Endothelial cell of umbilical vein (primary cell): ENCODE results near the gene USP36. TPM values are rescaled to one million over a fixed set of nuclear protein-coding genes. Genes with fewer than 3 reads are reported as not detected.

Experiments used
- BruUV-seq: library from RNA; stranded (reverse); fragments of 400-500 nt; replicated peaks from 2 replicates; lab custom pipeline; 2021; lab: Mats Ljungman, UMichigan
- CTCF ChIA-PET: fragments of 300-600, 350-600 bp; sonication (Branson Sonifier 250); formaldehyde crosslinking; loops from one replicate; lab custom pipeline; 2021; ENCODE audit warnings: antibody characterized with exemption, inconsistent platforms; lab: Charles Lee
- POLR2A ChIA-PET: fragments of 300-600, 350-600 bp; sonication (Branson Sonifier 250); formaldehyde crosslinking; loops from one replicate; lab custom pipeline; 2021; ENCODE audit warnings: antibody characterized with exemption, inconsistent platforms; lab: Charles Lee
- DNase-seq: peaks from one replicate; pipeline ENCODE4 v3.0.0-alpha.2; 2011; ENCODE audit warnings: low read depth, low spot score
- FAIRE-seq: peaks from 2 replicates; lab custom pipeline; 2011; peaks lifted over from hg19 to GRCh38; lab: Jason Lieb, UNC
- H2AFZ ChIP-seq: 2 replicates; pipeline ENCODE4 v1.6.0; 2012; ENCODE audit warnings: low read depth, low read length, control low read depth, inconsistent platforms
- H3K27ac ChIP-seq: 2 replicates; pipeline ENCODE4 v1.5.1; 2011; ENCODE audit warnings: low read depth, mild to moderate bottlenecking, control low read depth, low read length, moderate library complexity; ENCODE audit not compliant: insufficient read depth
- H3K27me3 ChIP-seq, 2 experiments: 2 replicates each; pipeline versions ENCODE4 v1.6.0 to v1.6.1; 2011; ENCODE audit warnings: low read length in 2 of 2, mixed read lengths in 1 of 2; ENCODE audit not compliant: control insufficient read depth in 2 of 2, insufficient read depth in 2 of 2
- H3K36me3 ChIP-seq, 2 experiments: 2 replicates in 1 of 2; 3 replicates in 1 of 2; pipeline ENCODE4 v1.5.1; 2011; ENCODE audit warnings: low read length in 2 of 2, mild to moderate bottlenecking in 1 of 2, moderate library complexity in 1 of 2; ENCODE audit not compliant: control insufficient read depth in 2 of 2, insufficient read depth in 2 of 2; ENCODE audit errors: extremely low read depth in 1 of 2
- H3K4me1 ChIP-seq: 3 replicates; pipeline ENCODE4 v1.5.1; 2011; ENCODE audit warnings: mild to moderate bottlenecking, low read length; ENCODE audit not compliant: control insufficient read depth, insufficient read depth; ENCODE audit errors: extremely low read depth
- H3K4me2 ChIP-seq: 2 replicates; pipeline ENCODE4 v1.6.1; 2011; ENCODE audit warnings: low read length, control low read depth, mixed read lengths; ENCODE audit not compliant: insufficient read depth
- H3K4me3 ChIP-seq, 3 experiments: fragments of 200-600 bp in 1 of 3; sonication (generic), shearing (Covaris generic) in 1 of 3; replicated peaks in 1 of 3; 2 replicates each; pipeline ENCODE4 v1.5.1; 2011 to 2016; ENCODE audit warnings: control low read depth in 3 of 3, low read length in 3 of 3, mild to moderate bottlenecking in 2 of 3, inconsistent platforms in 1 of 3, low read depth in 1 of 3, moderate library complexity in 1 of 3; ENCODE audit not compliant: insufficient read depth in 1 of 3
- H3K79me2 ChIP-seq: 2 replicates; pipeline ENCODE4 v1.6.0; 2012; ENCODE audit warnings: low read length, inconsistent platforms; ENCODE audit not compliant: control insufficient read depth, insufficient read depth
- H3K9ac ChIP-seq: replicated peaks from 2 replicates; pipeline ENCODE3; 2011; ENCODE audit warnings: low read length, control low read depth; ENCODE audit not compliant: insufficient read depth; ENCODE audit errors: extremely low read depth
- H3K9me1 ChIP-seq: replicated peaks from 3 replicates; pipeline ENCODE4 v1.6.0; 2011; ENCODE audit warnings: mild to moderate bottlenecking, low read length; ENCODE audit not compliant: control insufficient read depth, insufficient read depth; ENCODE audit errors: extremely low read depth
- H3K9me3 ChIP-seq: replicated peaks from 2 replicates; pipeline ENCODE4 v1.5.1; 2012; ENCODE audit warnings: low read length, inconsistent platforms; ENCODE audit not compliant: control insufficient read depth, insufficient read depth
- H4K20me1 ChIP-seq: replicated peaks from 2 replicates; pipeline ENCODE3; 2011; ENCODE audit warnings: mild to moderate bottlenecking, low read length; ENCODE audit not compliant: control insufficient read depth, insufficient read depth; ENCODE audit errors: extremely low read depth
- CTCF ChIP-seq, 2 donors: IDR thresholded peaks; 1 replicate in 1 of 2; 2 replicates in 1 of 2; pipeline ENCODE4 v1.5.1; 2011; ENCODE audit warnings: low read length in 2 of 2, mild to moderate bottlenecking in 2 of 2, moderate library complexity in 2 of 2, control low read depth in 1 of 2, inconsistent platforms in 1 of 2, low read depth in 1 of 2; ENCODE audit not compliant: insufficient read depth in 1 of 2; ENCODE audit errors: extremely low read depth in 1 of 2
- GATA2 ChIP-seq: IDR thresholded peaks from 2 replicates; pipeline ENCODE4 v1.7.0; 2011; ENCODE audit warnings: low read depth, mild to moderate bottlenecking, moderate library complexity, mixed read lengths, low read length; ENCODE audit not compliant: insufficient read length, insufficient read depth
- POLR2A ChIP-seq: IDR thresholded peaks from 2 replicates; pipeline ENCODE4 v1.6.1; 2012; ENCODE audit warnings: low read depth, mild to moderate bottlenecking, control low read depth, low read length
- dilution Hi-C: fragments of 300-500 bp; cut with MboI; formaldehyde crosslinking; loops from one replicate; pipeline ENCODE4 v1.15.0; 2019; ENCODE audit warnings: low sequenced_read_pairs; ENCODE audit not compliant: extremely low pct_ligation_motif_present
- intact Hi-C: fragments of 100-400 bp; cut with micrococcal nuclease; formaldehyde crosslinking; loops from one replicate; pipeline ENCODE4 v1.10.0; 2022
- polyA plus RNA-seq, 4 experiments: library from polyadenylated mRNA; depleted of rRNA in 3 of 4; stranded (reverse) in 3 of 4; unstranded in 1 of 4; fragments of >200 nt; gene quantifications; 2 replicates each; pipeline versions ENCODE4 v1.2.1 to v1.2.3, GENCODE V29; 2011 to 2012; ENCODE audit warnings: missing spikeins in 1 of 4
- total RNA-seq: library from RNA; stranded (reverse); gene quantifications from 2 replicates; pipeline ENCODE4 v1.2.3, GENCODE V29; 2021

Gene USP36
- total and polyA plus RNA-seq, 2 donors (not counting 3 experiments of a cell fraction or from before 2014, with no cell fraction given) = 29.8 to 46.6 TPM

- Histone ChIP-seq H3K36me3 (no peaks in the 10 kb centered on the region), H2AFZ (no peak overlapping the region), H3K79me2 (peaks cover 20% of the 10 kb centered on the region), H3K27me3 (no peaks in the 10 kb centered on the region), H4K20me1 (no peaks in the 10 kb centered on the region), H3K9me1 (no peaks in the 10 kb centered on the region), H3K4me3 (no peak overlapping the region), H3K4me2 (no peak overlapping the region), H3K9me3 (no peaks in the 10 kb centered on the region), H3K4me1 (peaks cover 16% of the 10 kb centered on the region), H3K9ac (no peak overlapping the region), H3K27ac (no peak overlapping the region)
- ChIA-PET POLR2A (no interaction called here), CTCF (interaction anchor here (0.6 to 2.9 kb wide), 6 partner anchors 10 to 346 kb away, joined by 3 to 8 read pairs (median 4); no protein-coding TSS in a partner anchor)
- BruUV-seq = no TSS peak
- intact Hi-C loops (loop anchor here (1.0 kb wide), 1 partner anchor 346 kb away; no protein-coding TSS in a partner anchor), dilution Hi-C loops (no loop called here)
- DNase-seq = peak; percentile 19
- TF ChIP-seq POLR2A = no peak
- TF ChIP-seq CTCF (IDR thresholded peaks at IDR 0.05; ENCODE audit: extremely low read depth in 1 of 2, insufficient read depth in 1 of 2, low read depth in 1 of 2, low read length in 2 of 2) = peak; percentile 61 to 76
- peak; percentile 81 for FAIRE-seq
Observed at GRCh38 chr17:78842881-78843565, 2.4 kb upstream of the USP36 start.

GRCh38 chr17:78840530-78840779, 159 bp downstream of the USP36 start:
- no TSS peak for BruUV-seq
- H3K4me2 ChIP-seq = peak overlapping the region; percentile 89
- H3K27ac ChIP-seq = peak overlapping the region; percentile 81
- intact Hi-C loops = loop anchor here (1.0 to 2.0 kb wide), 3 partner anchors 22 to 94 kb away; no protein-coding TSS in a partner anchor
- dilution Hi-C loops = no loop called here
- TF ChIP-seq POLR2A (peak; percentile 56), GATA2 (no peak)
- peak overlapping the region; percentile 87 for H3K9ac ChIP-seq
- no peaks in the 10 kb centered on the region for H4K20me1 ChIP-seq
- FAIRE-seq (no peak), DNase-seq (no peak)
- H2AFZ ChIP-seq = peak overlapping the region; percentile 9
- H3K79me2 ChIP-seq = peaks cover 31% of the 10 kb centered on the region
- H3K9me3 ChIP-seq = no peaks in the 10 kb centered on the region
- ChIA-PET CTCF (interaction anchor here (1.5 to 2.1 kb wide), 2 partner anchors 25 to 131 kb away, joined by 6 to 13 read pairs; no protein-coding TSS in a partner anchor), POLR2A (interaction anchor here (0.9 kb wide), 1 partner anchor 18 kb away, joined by 5 read pairs; no protein-coding TSS in a partner anchor)
- peaks cover 6 to 17% of the 10 kb centered on the region in 2 experiments for H3K36me3 ChIP-seq
- no peaks in the 10 kb centered on the region for H3K9me1 ChIP-seq
- H3K4me3 ChIP-seq = peak overlapping the region; percentile 2 to 72 (median 68)
- no peaks in the 10 kb centered on the region for H3K27me3 ChIP-seq
- peaks cover 16% of the 10 kb centered on the region for H3K4me1 ChIP-seq
